GM21576 (cell line): Measurements from ENCODE around the gene CLSTN3.

Experiments
- ATAC-seq: cut with Tn5 transposase; IDR thresholded peaks from one replicate; pipeline ENCODE4 v1.9.1; 2021; ENCODE audit warnings: mild to moderate bottlenecking, moderate library complexity; ENCODE audit not compliant: unreplicated experiment

Gene CLSTN3

GRCh38 chr12:7125632-7126227 lies 4.4 kb upstream of the CLSTN3 start:
- ATAC-seq: no peak

- ATAC-seq: no peak
These were observed 2.1 kb upstream of the CLSTN3 start for GRCh38 chr12:7127916-7128626.

- no peak for ATAC-seq
These were observed 1.4 kb upstream of the CLSTN3 start, which contains the start of gene RBP5 for GRCh38 chr12:7128681-7129286. TSS of gene RBP5 (minus strand) at chr12:7128889. CDS start at chr12:7128775, 114 bp downstream.

- ATAC-seq: no peak
These were observed 792 bp upstream of the CLSTN3 start for GRCh38 chr12:7129287-7129871.

DNA sequence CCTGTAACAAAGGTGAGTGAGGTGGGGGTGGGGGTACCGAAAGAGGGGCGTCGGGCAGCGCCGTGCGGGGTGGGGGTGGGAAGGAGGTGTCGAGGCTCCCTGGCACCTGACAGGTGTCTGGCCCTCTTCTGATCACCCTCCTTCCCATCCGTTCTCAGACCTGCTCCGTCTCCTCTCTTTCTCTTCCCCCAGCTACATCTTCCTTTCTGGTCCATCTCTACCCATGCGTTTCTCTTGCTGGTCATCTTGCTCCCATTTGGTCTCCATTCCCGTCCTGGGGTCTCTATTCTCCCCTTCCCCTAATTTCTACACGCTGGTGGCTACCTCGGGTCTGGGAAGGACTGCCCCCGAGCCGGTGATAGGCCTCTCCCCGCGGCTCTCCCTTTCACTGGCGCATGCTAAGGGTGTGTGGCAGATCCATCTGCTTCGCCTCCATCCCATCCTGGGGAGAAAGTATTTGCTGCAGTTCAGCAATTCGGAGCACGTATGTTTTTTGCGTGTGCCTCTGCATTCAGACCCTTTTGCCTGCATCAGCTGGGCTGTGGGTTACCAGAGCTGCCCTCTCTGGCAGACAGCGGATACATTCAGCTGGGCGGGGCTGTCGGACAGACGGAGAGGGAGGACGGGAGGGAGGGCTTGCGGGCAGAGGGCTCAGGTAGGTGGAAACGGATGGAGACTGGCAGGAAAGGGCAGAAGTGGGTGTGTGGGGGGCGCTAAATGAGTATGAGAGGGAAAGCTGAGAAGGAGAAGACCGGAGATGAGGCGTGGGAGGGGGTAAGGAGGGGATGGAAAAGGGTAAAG lies 730 bp downstream of the CLSTN3 start:
- ATAC-seq: peak; percentile 8

- ATAC-seq: no peak
These were observed 1.3 kb downstream of the CLSTN3 start for GRCh38 chr12:7131502-7131866.

DNA sequence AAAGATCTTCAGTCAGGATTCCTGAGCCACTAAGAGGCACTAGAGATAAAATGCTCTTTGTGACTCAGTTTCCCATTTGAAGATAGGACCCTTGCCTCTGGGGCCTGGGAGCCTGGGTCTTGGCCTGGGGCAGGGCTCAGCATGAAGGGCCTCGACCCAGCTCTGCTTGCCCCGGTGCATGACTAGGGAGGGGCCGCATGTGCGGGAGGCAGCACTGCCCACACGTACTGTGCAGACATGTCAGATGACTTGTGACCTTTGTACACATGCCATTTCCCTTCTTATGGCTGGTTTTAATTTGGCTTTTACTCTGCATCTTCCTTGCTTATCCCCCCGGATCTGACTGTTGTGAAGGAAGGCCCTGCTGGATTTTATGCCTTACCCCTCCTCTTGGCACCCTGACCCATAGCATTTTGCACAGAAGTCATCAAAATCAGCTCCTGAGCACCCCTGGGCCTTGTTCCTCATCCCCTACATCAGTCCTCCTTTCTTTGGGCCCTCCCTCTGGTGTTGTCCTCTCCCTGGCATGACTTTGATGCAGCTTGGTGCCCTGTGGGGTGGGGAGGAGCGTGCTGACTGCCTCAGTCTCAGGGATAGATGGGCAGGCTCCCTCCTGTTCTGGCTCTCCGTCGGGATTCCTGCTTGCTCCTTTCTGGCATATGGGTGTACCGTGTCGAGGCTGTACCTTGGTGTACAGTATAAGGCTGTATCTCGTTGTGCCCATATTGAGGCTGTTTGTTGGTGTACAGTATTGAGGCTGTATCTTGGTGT lies 4.4 kb downstream of the CLSTN3 start:
- ATAC-seq: no peak

- ATAC-seq: no peak
These were observed 5.9 kb downstream of the CLSTN3 start for GRCh38 chr12:7136071-7136470.

- ATAC-seq: no peak
These were observed 6.5 kb downstream of the CLSTN3 start for GRCh38 chr12:7136676-7137075.

- ATAC-seq: no peak
These were observed 7.7 kb downstream of the CLSTN3 start for GRCh38 chr12:7137908-7138307.

DNA sequence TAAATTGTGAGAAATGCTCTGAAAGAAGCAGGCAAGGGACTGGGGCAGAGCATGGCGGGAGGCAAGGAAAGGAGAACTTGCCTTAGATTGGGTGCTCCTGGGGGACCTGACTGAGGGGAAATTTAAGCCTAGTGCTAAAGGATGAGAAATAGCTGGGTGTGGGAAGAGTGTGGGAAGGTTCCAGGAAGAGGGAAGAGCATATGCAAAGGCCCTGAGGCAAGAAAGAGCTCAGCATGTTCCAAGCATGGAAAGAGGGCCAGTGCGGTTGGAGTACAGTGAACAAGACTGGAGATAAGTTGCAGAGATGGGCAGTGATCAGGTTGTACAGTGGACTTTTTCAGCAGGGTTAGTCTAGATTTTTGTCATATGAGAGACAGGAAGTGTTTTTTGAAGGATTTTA lies 9.0 kb downstream of the CLSTN3 start:
- no peak for ATAC-seq

DNA sequence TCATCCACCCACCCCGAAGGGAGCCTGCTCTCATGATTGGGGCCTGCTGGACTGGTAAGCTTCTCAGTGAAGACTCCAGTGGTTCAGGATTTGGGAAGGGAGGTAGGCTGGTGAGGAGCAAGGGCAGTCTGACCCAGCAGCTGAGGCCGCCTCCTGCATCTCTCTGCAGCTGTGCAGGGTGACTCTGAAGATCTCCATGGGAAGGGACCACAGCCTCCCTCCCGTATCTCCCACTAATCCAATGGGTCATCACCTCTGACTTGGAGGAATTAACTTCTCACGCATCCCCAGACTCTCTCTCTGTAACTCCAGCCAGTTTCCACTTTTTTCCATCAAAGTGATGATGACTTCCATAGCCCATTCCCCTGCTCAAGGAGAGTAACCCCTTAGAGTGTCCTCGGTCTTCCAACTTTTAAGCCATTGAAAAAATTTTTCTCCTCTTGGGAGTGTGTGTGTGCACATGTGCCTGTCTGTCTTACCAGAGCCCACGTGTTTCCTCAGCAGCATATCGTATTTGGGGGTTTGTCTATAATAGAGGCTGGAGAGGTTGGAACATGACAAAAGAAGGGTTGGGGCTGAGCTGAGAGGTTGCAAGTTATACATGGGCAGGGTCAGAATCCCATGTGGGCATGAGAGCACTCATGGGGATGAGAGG lies 11.3 kb downstream of the CLSTN3 start:
- no peak for ATAC-seq

DNA sequence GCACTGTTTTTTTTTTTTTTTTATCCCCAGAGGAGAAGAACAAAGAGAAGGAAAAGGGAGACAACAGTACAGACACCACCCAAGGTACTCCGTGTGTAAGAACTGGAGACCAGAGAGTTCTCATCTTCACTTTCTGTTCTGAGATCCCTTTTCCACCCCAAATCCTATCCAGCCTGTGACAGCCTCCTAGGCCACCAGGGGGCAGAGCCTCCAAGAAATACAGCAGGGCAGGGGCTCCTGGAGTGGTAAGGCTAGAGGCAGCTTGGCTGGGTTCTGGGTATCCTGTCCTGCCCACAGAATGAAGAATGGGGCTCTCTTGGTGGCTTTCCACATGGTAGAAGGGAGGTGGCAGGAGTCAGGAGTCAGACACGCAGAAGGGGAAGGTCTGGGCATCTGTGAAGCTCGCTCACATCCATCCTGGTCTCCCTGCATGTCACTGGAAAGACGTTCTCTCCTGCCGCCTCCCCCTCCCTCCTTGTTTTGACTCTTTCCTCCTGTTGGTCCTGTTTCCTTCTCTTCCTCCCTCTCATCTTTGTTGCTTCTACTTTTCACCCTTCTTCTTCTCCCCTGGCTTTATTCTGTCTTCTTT lies 12.0 kb downstream of the CLSTN3 start:
- ATAC-seq: no peak

DNA sequence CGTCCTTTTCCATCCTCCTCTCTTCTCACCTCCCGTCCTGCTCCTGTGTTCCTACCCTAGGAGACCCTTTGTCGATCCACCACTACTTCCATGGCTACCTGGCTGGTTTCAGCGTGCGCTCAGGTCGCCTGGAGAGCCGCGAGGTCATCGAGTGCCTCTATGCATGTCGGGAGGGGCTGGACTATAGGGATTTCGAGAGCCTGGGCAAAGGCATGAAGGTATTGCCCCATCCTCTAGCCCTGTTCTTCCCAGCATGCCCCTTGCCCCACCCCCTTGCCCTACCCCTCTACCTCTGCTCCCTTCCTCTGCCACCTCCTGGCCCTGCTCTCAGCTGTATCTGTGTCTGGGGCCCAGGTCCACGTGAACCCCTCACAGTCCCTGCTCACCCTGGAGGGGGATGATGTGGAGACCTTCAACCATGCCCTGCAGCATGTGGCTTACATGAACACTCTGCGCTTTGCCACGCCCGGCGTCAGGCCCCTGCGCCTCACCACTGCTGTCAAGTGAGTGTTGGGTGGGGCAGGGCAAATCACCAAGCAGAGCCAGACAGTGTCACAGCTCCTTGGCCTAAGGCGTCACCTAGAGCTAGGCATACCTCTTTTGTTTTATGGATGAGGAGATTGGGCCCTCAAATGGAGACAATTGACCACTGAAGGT lies 12.8 kb downstream of the CLSTN3 start:
- no peak for ATAC-seq

GRCh38 chr12:7143564-7143963 lies 13.4 kb downstream of the CLSTN3 start:
- ATAC-seq: no peak

GRCh38 chr12:7144414-7145120 lies 14.4 kb downstream of the CLSTN3 start:
- ATAC-seq: no peak

DNA sequence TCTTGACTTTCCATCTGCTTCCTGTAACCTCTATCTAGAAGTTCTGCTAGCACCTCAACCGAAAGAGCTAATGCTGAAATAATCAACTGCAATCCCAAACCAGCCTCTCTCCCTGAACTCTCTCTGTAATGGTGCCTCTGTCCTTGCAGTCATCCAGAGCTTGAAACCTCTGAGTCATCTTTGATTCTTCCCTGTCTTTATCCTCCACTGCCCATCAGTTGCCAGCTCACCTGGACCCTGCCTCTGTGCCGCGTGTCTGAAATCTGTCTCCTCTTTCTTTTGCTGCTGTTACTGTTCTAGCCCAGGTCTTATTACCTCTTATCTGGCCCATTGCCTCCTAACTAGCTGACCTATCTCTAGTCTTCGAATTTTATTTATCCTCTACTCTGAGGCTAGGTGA lies 15.5 kb downstream of the CLSTN3 start:
- ATAC-seq: no peak

- ATAC-seq: no peak
These were observed 16.1 kb downstream of the CLSTN3 start for GRCh38 chr12:7146228-7146627.
